Heart left ventricle (tissue), 13 donors: ENCODE results near the gene CNTNAP4.

Source experiments
- CTCF ChIP-seq, 12 donors: fragments of 200-600 bp; sonication (generic) in 4 of 12; IDR thresholded peaks; one replicate each; pipeline versions ENCODE4 v1.5.0 to v1.8.0; 2018 to 2022; ENCODE audit warnings: antibody characterized with exemption in 12 of 12, mild to moderate bottlenecking in 5 of 12
- POLR2A ChIP-seq, 2 donors: fragments of 450-650 bp; IDR thresholded peaks; one replicate each; pipeline ENCODE4 v1.6.1; 2017; ENCODE audit warnings: antibody characterized with exemption in 2 of 2, mild to moderate bottlenecking in 2 of 2, moderate library complexity in 2 of 2
- donor health status: ischemic (EF 13 %, LVEDD 7.1; RV severe dilation, severe dysfunction).
- donor health status: DM: no; HTN: yes; CAD: no.
- donor health status: DM: no; HTN: no; CAD: no.
- donor health status: ischemic (EF 25% LVEDD 6.9; RV normal size, moderate dysfunction).
- donor health status: ischemic (EF 25% LVEDD 5.7; RV mildly dilated, moderate dysfunction).
- donor health status: ischemic (EF 35%, LVEDD 5.7; RV mildly dilated, moderate dysfunction).
- donor health status: nonischemic (EF 11% LVEDD 7.7; RV severe dilation, severe dysfunction).
- donor health status: DM: yes; HTN: yes; CAD: no.
- donor health status: PGD.
- donor health status: ischemic (EF 29% LVEDD 5.4; RV normal size, mild dysfunction).
- donor health status: nonischemic (EF 23%, LVEDD 6.1; RV moderate dilation, normal function).

- no peak for TF ChIP-seq POLR2A (IDR thresholded peaks at IDR 0.05)
- TF ChIP-seq CTCF (IDR thresholded peaks at IDR 0.05), result no peak
Observed at GRCh38 chr16:76466871-76467270, 189.7 kb downstream of the CNTNAP4 start.
